NCI-H2171 treated with DMSO at 0.1 percent for 48 hours (cell line): ENCODE data around the gene NXPH4.

ENCODE experiments used
- DNase-seq: peaks from one replicate; lab custom pipeline; 2025; lab: John Stamatoyannopoulos, UW

Gene NXPH4

GRCh38 chr12:57219205-57219992 is 2.8 kb downstream of the NXPH4 start:
- no peak for DNase-seq

- no peak for DNase-seq
These were observed 3.6 kb downstream of the NXPH4 start for GRCh38 chr12:57219993-57220754.

GRCh38 chr12:57220770-57221168 is 4.2 kb downstream of the NXPH4 start:
- no peak for DNase-seq

- DNase-seq: no peak
These were observed 4.7 kb downstream of the NXPH4 start for GRCh38 chr12:57221169-57221917.

GRCh38 chr12:57222286-57223190 is 5.9 kb downstream of the NXPH4 start:
- DNase-seq: no peak

GRCh38 chr12:57223191-57224165 is 6.9 kb downstream of the NXPH4 start:
- no peak for DNase-seq

- DNase-seq: no peak
These were observed 7.8 kb downstream of the NXPH4 start for GRCh38 chr12:57224278-57224972.

- DNase-seq: peak; percentile 76
These were observed 8.5 kb downstream of the NXPH4 start for GRCh38 chr12:57224973-57225679.

GRCh38 chr12:57225680-57226210 is 9.2 kb downstream of the NXPH4 start:
- DNase-seq: no peak

GRCh38 chr12:57226588-57227314 is 10.2 kb downstream of the NXPH4 start:
- DNase-seq: peak; percentile 52

GRCh38 chr12:57227315-57228115 is 10.9 kb downstream of the NXPH4 start:
- no peak for DNase-seq

- no peak for DNase-seq
These were observed 12.5 kb downstream of the NXPH4 start for GRCh38 chr12:57229046-57229633.

- peak; percentile 96 for DNase-seq
These were observed 13.2 kb downstream of the NXPH4 start, which contains the start of gene SHMT2 for GRCh38 chr12:57229634-57230380. Gene SHMT2 (plus strand): TSS chr12:57229711. CDS start chr12:57229779, 68 bp downstream.

GRCh38 chr12:57230381-57231155 is 14.0 kb downstream of the NXPH4 start:
- no peak for DNase-seq
